WTC11 (cell line): ENCODE results near the gene ANKRD13D. TPM values are rescaled to one million over a fixed set of nuclear protein-coding genes. Genes with fewer than 3 reads are reported as not detected.

Experiments used
- ATAC-seq: fragments of 200-7000 bp; cut with Tn5 transposase; 2 replicates; pipeline ENCODE4 v1.10.0; 2021; ENCODE audit warnings: mild to moderate bottlenecking, moderate library complexity
- CTCF ChIA-PET: fragments of 300-600 bp; sonication (Branson Sonifier 250); formaldehyde crosslinking; loops from one replicate; lab custom pipeline; 2021; ENCODE audit warnings: antibody characterized with exemption; lab: Charles Lee
- POLR2A ChIA-PET: fragments of 350-600 bp; sonication (Branson Sonifier 250); formaldehyde crosslinking; loops from one replicate; lab custom pipeline; 2021; ENCODE audit warnings: antibody characterized with exemption; lab: Charles Lee
- DNase-seq: peaks from one replicate; pipeline ENCODE4 v3.0.0; 2021; ENCODE audit warnings: low spot score
- H3K27ac Mint-ChIP-seq: 2 replicates; pipeline ENCODE4 v1.8.0; 2021; ENCODE audit warnings: mixed read lengths
- H3K27me3 Mint-ChIP-seq: 2 replicates; pipeline ENCODE4 v1.8.0; 2021; ENCODE audit warnings: low read depth, mild to moderate bottlenecking, moderate library complexity, mixed read lengths
- H3K36me3 Mint-ChIP-seq: 2 replicates; pipeline ENCODE4 v1.8.0; 2021; ENCODE audit warnings: mixed read lengths
- H3K4me1 Mint-ChIP-seq: 2 replicates; pipeline ENCODE4 v1.8.0; 2022; ENCODE audit warnings: mixed read lengths
- H3K4me3 Mint-ChIP-seq: 2 replicates; pipeline ENCODE4 v1.8.0; 2021; ENCODE audit warnings: mild to moderate bottlenecking, moderate library complexity, mixed read lengths
- H3K9me3 Mint-ChIP-seq: 2 replicates; pipeline ENCODE4 v1.8.0; 2021; ENCODE audit warnings: mixed read lengths
- ATF3 ChIP-seq: sonication (generic); formaldehyde crosslinking; conservative IDR thresholded peaks from 2 replicates; pipeline ENCODE4 v1.8.1; 2022; ENCODE audit warnings: mild to moderate bottlenecking, missing genetic modification reagents
- CREM ChIP-seq: sonication (generic); formaldehyde crosslinking; IDR thresholded peaks from 2 replicates; pipeline ENCODE4 v1.8.1; 2022; ENCODE audit warnings: mild to moderate bottlenecking, missing genetic modification reagents, moderate library complexity
- E2F5 ChIP-seq: sonication (generic); formaldehyde crosslinking; IDR thresholded peaks from 2 replicates; pipeline ENCODE4 v1.8.1; 2022; ENCODE audit warnings: mild to moderate bottlenecking, moderate library complexity, missing genetic modification reagents
- ERG ChIP-seq: fragments of 250-450 bp; sonication (Bioruptor Pico); IDR thresholded peaks from 2 replicates; pipeline ENCODE4 v1.8.0; 2021; ENCODE audit warnings: mild to moderate bottlenecking
- GTF2I ChIP-seq: fragments of 250-450 bp; sonication (Bioruptor Pico); conservative IDR thresholded peaks from 2 replicates; pipeline ENCODE4 v1.4.0; 2021; ENCODE audit warnings: mild to moderate bottlenecking
- JAZF1 ChIP-seq: fragments of 250-450 bp; sonication (Bioruptor Pico); IDR thresholded peaks from 2 replicates; pipeline ENCODE4 v1.9.0; 2021; ENCODE audit warnings: moderate library complexity, mild to moderate bottlenecking, inconsistent platforms
- KAT7 ChIP-seq: sonication (generic); formaldehyde crosslinking; IDR thresholded peaks from 2 replicates; pipeline ENCODE4 v1.8.1; 2023; ENCODE audit warnings: missing genetic modification reagents, mild to moderate bottlenecking, borderline replicate concordance
- MLX ChIP-seq: sonication (generic); formaldehyde crosslinking; IDR thresholded peaks from 2 replicates; pipeline ENCODE4 v1.8.1; 2023; ENCODE audit warnings: mild to moderate bottlenecking, missing genetic modification reagents, moderate library complexity
- MXD4 ChIP-seq: fragments of 250-450 bp; sonication (Bioruptor Pico); IDR thresholded peaks from 2 replicates; pipeline ENCODE4 v1.8.0; 2021; ENCODE audit warnings: mild to moderate bottlenecking, moderate library complexity, borderline replicate concordance
- NFE2L1 ChIP-seq: sonication (generic); formaldehyde crosslinking; IDR thresholded peaks from 2 replicates; pipeline ENCODE4 v1.8.1; 2023; ENCODE audit warnings: missing genetic modification reagents
- PRDM15 ChIP-seq: sonication (generic); formaldehyde crosslinking; IDR thresholded peaks from 2 replicates; pipeline ENCODE4 v1.8.0; 2022; ENCODE audit warnings: missing genetic modification reagents
- RELA ChIP-seq: sonication (generic); formaldehyde crosslinking; IDR thresholded peaks from 2 replicates; pipeline ENCODE4 v1.8.1; 2022; ENCODE audit warnings: missing genetic modification reagents, mild to moderate bottlenecking, borderline replicate concordance
- TCF7 ChIP-seq: sonication (generic); formaldehyde crosslinking; IDR thresholded peaks from 2 replicates; pipeline ENCODE4 v1.8.0; 2022; ENCODE audit warnings: mild to moderate bottlenecking, low read depth, missing genetic modification reagents, moderate library complexity
- ZBTB21 ChIP-seq: sonication (generic); formaldehyde crosslinking; IDR thresholded peaks from 2 replicates; pipeline ENCODE4 v1.8.1; 2023; ENCODE audit warnings: mild to moderate bottlenecking, missing genetic modification reagents, borderline replicate concordance
- ZBTB43 ChIP-seq: sonication (generic); formaldehyde crosslinking; IDR thresholded peaks from 2 replicates; pipeline ENCODE4 v1.8.1; 2023; ENCODE audit warnings: mild to moderate bottlenecking, missing genetic modification reagents
- ZNF219 ChIP-seq: sonication (generic); formaldehyde crosslinking; IDR thresholded peaks from 2 replicates; pipeline ENCODE4 v1.8.0; 2023; ENCODE audit warnings: missing genetic modification reagents, mild to moderate bottlenecking, borderline replicate concordance
- ZNF281 ChIP-seq: sonication (generic); formaldehyde crosslinking; IDR thresholded peaks from 2 replicates; pipeline ENCODE4 v1.8.0; 2023; ENCODE audit warnings: mild to moderate bottlenecking, missing genetic modification reagents
- ZNF396 ChIP-seq: fragments of 250-450 bp; sonication (Bioruptor Pico); IDR thresholded peaks from 2 replicates; pipeline ENCODE4 v1.8.0; 2021; ENCODE audit warnings: mild to moderate bottlenecking, moderate library complexity, borderline replicate concordance
- ZNF423 ChIP-seq: fragments of 250-450 bp; sonication (Bioruptor Pico); IDR thresholded peaks from 2 replicates; pipeline ENCODE4 v2.1.2; 2022; ENCODE audit warnings: mild to moderate bottlenecking, moderate library complexity
- ZNF671 ChIP-seq: fragments of 250-450 bp; sonication (Bioruptor Pico); IDR thresholded peaks from 2 replicates; pipeline ENCODE4 v1.8.0; 2021; ENCODE audit warnings: mild to moderate bottlenecking
- total RNA-seq: library from RNA; stranded (reverse); gene quantifications from 3 replicates; pipeline ENCODE4 v1.2.3, GENCODE V29; 2021

Gene ANKRD13D
- total RNA-seq, 1 experiment from 2014 or later, result 55.5 TPM

- no peak for TF ChIP-seq ERG (CRISPR knock-in tag)
- TF ChIP-seq E2F5 (CRISPR knock-in tag), result no peak
Observed at GRCh38 chr11:67300256-67300755, 11.2 kb downstream of the ANKRD13D start (continued).

- Mint-ChIP-seq H3K27ac (no peak overlapping the region), H3K4me1 (peaks cover 11% of the 10 kb centered on the region), H3K27me3 (peaks cover 4% of the 10 kb centered on the region; the same call in 1 of the 2 replicates), H3K9me3 (peaks cover 13% of the 10 kb centered on the region), H3K4me3 (no peak overlapping the region), H3K36me3 (peaks cover 26% of the 10 kb centered on the region)
- no peak for ATAC-seq
- no peak for DNase-seq
- CTCF ChIA-PET, result interaction anchor here (1.0 to 5.3 kb wide), 3 partner anchors 12 to 82 kb away, joined by 3 to 103 read pairs (median 3); partner anchors contain the start of gene ANKRD13D
- POLR2A ChIA-PET, result interaction anchor here (1.1 to 1.2 kb wide), 2 partner anchors 23 to 61 kb away, joined by 3 read pairs; no protein-coding TSS in a partner anchor
- TF ChIP-seq ZNF671 (no peak), CREM (CRISPR knock-in tag) (no peak), ATF3 (CRISPR knock-in tag) (no peak), ZBTB21 (CRISPR knock-in tag) (no peak), ZNF281 (CRISPR knock-in tag) (no peak), NFE2L1 (CRISPR knock-in tag) (no peak), ZBTB43 (CRISPR knock-in tag) (no peak), ZNF219 (CRISPR knock-in tag) (no peak), JAZF1 (CRISPR knock-in tag) (no peak), RELA (no peak), ZNF423 (no peak), PRDM15 (CRISPR knock-in tag) (no peak), MXD4 (no peak), TCF7 (no peak), MLX (CRISPR knock-in tag) (no peak), KAT7 (CRISPR knock-in tag) (no peak), ZNF396 (CRISPR knock-in tag) (no peak), GTF2I (CRISPR knock-in tag) (no peak)
Observed at GRCh38 chr11:67300756-67301312, 11.7 kb downstream of the ANKRD13D start.
